ENCODE results near the gene YBX3.

DNA sequence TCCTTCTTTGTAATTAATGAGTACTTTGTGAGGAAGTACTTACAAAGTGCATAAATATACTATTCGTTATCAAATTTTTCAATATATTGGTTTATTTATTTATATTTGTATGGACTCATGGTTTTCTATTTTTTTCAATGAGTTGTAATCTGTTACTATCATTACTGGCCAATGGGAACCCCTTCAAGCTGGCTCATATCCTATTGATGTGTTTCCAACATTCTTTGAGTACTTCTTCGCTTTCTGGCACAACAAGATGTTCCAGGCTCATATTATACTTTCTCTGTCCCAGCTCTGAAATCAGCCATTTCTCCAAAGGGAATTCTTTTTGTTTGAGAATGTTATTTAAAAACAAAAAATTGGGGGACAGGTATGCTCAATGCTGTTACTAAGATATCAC lies 17.5 kb downstream of the YBX3 start:
- TF ChIP-seq POLR2A (IDR thresholded peaks at IDR 0.05), result no peak
- TF ChIP-seq, protein P1, sequence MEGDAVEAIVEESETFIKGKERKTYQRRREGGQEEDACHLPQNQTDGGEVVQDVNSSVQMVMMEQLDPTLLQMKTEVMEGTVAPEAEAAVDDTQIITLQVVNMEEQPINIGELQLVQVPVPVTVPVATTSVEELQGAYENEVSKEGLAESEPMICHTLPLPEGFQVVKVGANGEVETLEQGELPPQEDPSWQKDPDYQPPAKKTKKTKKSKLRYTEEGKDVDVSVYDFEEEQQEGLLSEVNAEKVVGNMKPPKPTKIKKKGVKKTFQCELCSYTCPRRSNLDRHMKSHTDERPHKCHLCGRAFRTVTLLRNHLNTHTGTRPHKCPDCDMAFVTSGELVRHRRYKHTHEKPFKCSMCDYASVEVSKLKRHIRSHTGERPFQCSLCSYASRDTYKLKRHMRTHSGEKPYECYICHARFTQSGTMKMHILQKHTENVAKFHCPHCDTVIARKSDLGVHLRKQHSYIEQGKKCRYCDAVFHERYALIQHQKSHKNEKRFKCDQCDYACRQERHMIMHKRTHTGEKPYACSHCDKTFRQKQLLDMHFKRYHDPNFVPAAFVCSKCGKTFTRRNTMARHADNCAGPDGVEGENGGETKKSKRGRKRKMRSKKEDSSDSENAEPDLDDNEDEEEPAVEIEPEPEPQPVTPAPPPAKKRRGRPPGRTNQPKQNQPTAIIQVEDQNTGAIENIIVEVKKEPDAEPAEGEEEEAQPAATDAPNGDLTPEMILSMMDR (IDR thresholded peaks at IDR 0.05), result no peak
